Natural killer cell treated with Interleukin-12 subunit alpha and Interleukin-12 subunit beta and Interleukin-15 and Interleukin-18, amount 100 ng/mL, for 72 hours (primary cell): ENCODE measurements around the gene VENTX. TPM values are rescaled to one million over a fixed set of nuclear protein-coding genes. Genes with fewer than 3 reads are reported as not detected.
A peak's percentile ranks its signal among the peaks of the same experiment; 100 is the strongest.
"Not testable (repeated sequence)": the region's sequence is repeated elsewhere in the genome, so short reads cannot be mapped to it uniquely, and the experiment has no call there.

Experiments
- ATAC-seq, 2 donors: fragments of 150-1000 bp; cut with Tn5 transposase in 1 of 2; sonication (Bioruptor Pico), chemical (Tn5 transposase) in 1 of 2; 2 replicates each; pipeline ENCODE4 v1.10.0; 2021
- DNase-seq: peaks from one replicate; pipeline ENCODE4 v3.0.0; 2022; ENCODE audit warnings: low spot score
- H3K27ac Mint-ChIP-seq, 2 donors: 1 replicate in 1 of 2; 2 replicates in 1 of 2; pipeline ENCODE4 v1.8.0; 2022; ENCODE audit warnings: mixed read lengths in 2 of 2, mild to moderate bottlenecking in 1 of 2, moderate library complexity in 1 of 2
- H3K27me3 Mint-ChIP-seq, 2 donors: 1 replicate in 1 of 2; 2 replicates in 1 of 2; pipeline ENCODE4 v1.8.0; 2022; ENCODE audit warnings: mixed read lengths in 2 of 2
- H3K36me3 Mint-ChIP-seq: one replicate; pipeline ENCODE4 v1.8.0; 2022; ENCODE audit warnings: mixed read lengths
- H3K4me1 Mint-ChIP-seq, 2 donors: 1 replicate in 1 of 2; 2 replicates in 1 of 2; pipeline ENCODE4 v1.8.0; 2022; ENCODE audit warnings: low read depth in 2 of 2, mixed read lengths in 2 of 2, mild to moderate bottlenecking in 1 of 2
- H3K4me3 Mint-ChIP-seq: one replicate; pipeline ENCODE4 v1.8.0; 2022; ENCODE audit warnings: mixed read lengths
- H3K9me3 Mint-ChIP-seq: 2 replicates; pipeline ENCODE4 v1.8.0; 2022; ENCODE audit warnings: mixed read lengths
- total RNA-seq, 2 donors: library from RNA; stranded (reverse); gene quantifications; one replicate each; pipeline ENCODE4 v1.2.3, GENCODE V29; 2022

Gene VENTX
- total RNA-seq, 2 donors from 2014 or later = not detected

- Mint-ChIP-seq H3K27me3 (peaks cover 15 to 33% of the 10 kb centered on the region in 2 donors), H3K4me1 (peaks cover 0 to 9% of the 10 kb centered on the region in 2 donors), H3K36me3 (no peaks in the 10 kb centered on the region), H3K27ac (no peak overlapping the region), H3K9me3 (no peaks in the 10 kb centered on the region), H3K4me3 (peak overlapping the region; percentile 8)
- ATAC-seq (no peak), DNase-seq (no peak)
Observed at GRCh38 chr10:133229265-133230043, 8.2 kb upstream of the VENTX start.

DNA sequence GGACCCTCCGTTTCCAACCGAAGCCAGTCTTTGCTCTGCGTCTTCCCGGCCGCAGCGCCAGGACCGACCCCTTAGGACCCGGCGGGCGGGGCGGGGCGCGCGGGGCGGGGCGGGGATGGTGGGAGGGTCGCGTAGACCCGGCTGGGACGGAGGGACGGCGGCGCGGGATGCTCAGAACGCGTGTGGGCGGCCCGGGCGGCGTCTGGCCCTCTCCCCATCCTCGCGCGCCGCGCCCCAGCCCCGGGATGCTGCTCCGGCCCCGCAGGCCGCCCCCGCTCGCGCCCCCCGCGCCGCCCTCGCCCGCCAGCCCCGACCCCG lies 7.7 kb upstream of the VENTX start, which contains the start of gene UTF1:
Gene UTF1 (plus strand): TSS at position 174 of the 318 bp plus-strand sequence. CDS start 72 bp downstream, at position 246.
- Mint-ChIP-seq H3K9me3 (no peaks in the 10 kb centered on the region), H3K4me1 (peaks cover 0 to 9% of the 10 kb centered on the region in 2 donors), H3K36me3 (no peaks in the 10 kb centered on the region), H3K27ac (no peak within 1 kb of the TSS), H3K4me3 (peak within 1 kb of the TSS; percentile 8), H3K27me3 (peaks cover 15 to 33% of the 10 kb centered on the region in 2 donors)
- no peak for ATAC-seq
- DNase-seq = no peak

DNA sequence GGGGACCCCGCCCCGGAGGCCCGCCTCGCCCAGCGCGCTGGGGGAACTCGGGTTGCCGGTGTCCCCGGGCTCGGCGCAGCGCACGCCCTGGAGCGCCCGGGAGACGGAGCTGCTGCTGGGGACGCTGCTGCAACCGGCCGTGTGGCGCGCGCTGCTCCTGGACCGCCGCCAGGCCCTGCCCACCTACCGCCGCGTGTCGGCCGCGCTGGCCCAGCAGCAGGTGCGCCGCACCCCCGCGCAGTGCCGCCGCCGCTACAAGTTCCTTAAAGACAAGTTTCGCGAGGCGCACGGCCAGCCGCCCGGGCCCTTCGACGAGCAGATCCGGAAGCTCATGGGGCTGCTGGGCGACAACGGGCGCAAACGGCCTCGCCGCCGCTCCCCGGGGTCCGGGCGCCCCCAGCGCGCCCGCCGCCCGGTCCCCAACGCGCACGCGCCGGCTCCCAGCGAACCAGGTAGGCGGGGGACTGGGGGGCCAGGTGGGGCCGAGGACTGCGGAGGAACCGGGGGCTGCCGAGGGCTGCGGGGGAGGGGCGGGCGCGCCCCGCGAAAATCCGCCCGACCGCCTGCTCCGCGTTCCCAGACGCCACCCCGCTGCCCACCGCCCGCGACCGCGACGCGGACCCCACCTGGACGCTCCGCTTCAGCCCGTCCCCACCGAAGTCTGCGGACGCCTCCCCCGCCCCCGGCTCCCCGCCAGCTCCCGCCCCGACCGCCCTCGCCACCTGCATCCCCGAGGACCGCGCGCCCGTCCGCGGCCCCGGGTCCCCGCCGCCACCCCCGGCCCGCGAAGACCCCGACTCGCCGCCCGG lies 7.1 kb upstream of the VENTX start:
- Mint-ChIP-seq H3K27ac (no peak overlapping the region), H3K4me1 (peaks cover 0 to 11% of the 10 kb centered on the region in 2 donors), H3K9me3 (no peaks in the 10 kb centered on the region), H3K27me3 (peaks cover 15 to 33% of the 10 kb centered on the region in 2 donors), H3K36me3 (no peaks in the 10 kb centered on the region), H3K4me3 (no peak overlapping the region)
- no peak for DNase-seq
- ATAC-seq = no peak

DNA sequence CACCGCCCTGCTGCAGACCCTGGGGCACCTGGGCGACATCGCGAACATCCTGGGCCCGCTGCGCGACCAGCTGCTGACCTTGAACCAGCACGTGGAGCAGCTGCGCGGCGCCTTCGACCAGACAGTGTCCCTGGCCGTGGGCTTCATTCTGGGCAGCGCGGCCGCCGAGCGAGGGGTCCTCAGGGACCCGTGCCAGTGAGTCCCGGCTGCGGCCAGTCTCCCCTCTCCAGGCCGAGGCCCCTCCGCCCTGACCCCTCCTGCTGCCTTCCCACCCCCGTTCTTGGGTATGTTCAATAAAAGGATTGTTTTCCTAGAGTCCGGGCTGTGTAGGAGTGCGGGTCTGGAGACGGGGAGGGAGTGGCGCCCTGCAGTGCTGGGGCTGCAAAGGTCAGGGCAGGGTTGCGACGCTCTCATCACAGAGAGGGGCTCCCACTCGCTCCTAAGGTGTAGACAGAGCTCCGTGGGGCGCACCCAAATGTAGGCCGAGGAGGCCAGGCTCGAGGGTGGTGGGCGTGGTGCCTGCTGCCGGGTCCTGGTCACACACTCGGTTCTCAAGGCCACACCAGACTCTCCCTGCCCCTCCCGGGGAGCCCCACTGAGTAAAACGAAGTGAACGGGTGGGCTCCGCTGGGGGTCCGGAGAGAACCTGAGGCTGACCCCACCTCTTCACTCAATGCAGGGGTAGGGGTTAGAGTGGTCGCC lies 6.3 kb upstream of the VENTX start:
- Mint-ChIP-seq H3K27me3 (peaks cover 15 to 36% of the 10 kb centered on the region in 2 donors), H3K4me3 (no peak overlapping the region), H3K9me3 (no peaks in the 10 kb centered on the region), H3K27ac (no peak overlapping the region), H3K4me1 (peaks cover 0 to 12% of the 10 kb centered on the region in 2 donors), H3K36me3 (no peaks in the 10 kb centered on the region)
- DNase-seq (no peak), ATAC-seq (no peak)

DNA sequence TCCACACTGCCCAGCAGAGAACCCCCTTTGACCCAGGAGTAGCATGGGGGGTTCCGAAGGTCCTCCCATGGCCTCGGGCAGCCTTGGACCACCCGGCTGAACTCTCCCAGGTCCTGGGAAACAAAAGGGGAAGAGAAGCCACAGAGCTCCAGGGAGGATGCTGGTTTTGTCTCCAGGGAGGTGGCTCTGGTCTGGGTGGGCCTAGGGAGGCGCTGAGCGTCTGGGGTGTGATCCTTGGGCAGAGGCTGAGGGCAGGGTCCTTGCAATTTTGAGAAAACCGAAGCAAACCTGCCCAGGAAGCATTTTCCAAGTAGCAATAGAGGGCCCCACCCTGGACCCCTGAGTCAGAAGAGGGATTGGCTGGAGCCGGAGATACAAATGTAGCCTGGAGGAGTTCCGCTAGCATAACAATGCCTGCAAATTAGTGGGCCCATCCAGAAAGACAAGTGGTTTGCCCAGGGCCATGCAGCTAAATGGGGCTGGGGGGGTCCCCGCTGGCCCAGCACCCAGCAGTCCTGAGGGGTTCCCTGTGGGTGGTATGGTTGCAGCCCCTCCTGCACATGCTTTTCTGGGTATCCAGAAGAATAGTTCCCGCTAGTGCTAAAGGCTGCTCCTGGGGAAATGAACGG lies 5.6 kb upstream of the VENTX start:
- Mint-ChIP-seq H3K36me3 (no peaks in the 10 kb centered on the region), H3K27me3 (peaks cover 15 to 29% of the 10 kb centered on the region in 2 donors), H3K27ac (no peak overlapping the region)

DNA sequence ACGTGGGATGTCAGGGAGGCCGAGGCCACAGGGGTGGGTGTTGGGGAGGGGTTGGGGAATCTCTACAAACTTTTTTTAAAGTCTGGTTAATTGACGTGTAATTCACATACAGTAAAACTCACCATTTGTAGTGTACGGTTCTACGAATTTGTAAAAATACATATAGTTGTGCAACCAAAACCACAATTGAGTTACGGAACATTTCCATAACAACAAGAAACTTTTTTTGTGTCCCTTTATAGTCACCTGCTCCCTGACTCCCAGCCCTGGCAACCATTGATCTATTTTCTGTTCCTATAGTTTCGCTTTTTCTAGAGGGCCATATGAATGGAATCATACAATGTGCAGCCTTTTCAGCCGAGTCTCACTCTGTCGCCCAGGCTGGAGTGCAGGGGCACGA lies 2.9 kb upstream of the VENTX start:
- H3K4me1 Mint-ChIP-seq, H3K27ac Mint-ChIP-seq, H3K36me3 Mint-ChIP-seq, DNase-seq, H3K9me3 Mint-ChIP-seq: not testable (repeated sequence)
- Mint-ChIP-seq H3K4me3 (peak overlapping the region; percentile 41), H3K27me3 (peaks cover 8 to 24% of the 10 kb centered on the region in 2 donors)
- peak in 1 of 2 donors; percentile 4 for ATAC-seq

More for the DNA sequence above, 5.6 kb upstream of the VENTX start:
- Mint-ChIP-seq H3K4me1 (peaks cover 0 to 12% of the 10 kb centered on the region in 2 donors), H3K9me3 (no peaks in the 10 kb centered on the region), H3K4me3 (no peak overlapping the region)
- no peak for ATAC-seq
- DNase-seq = no peak

- no peak for DNase-seq
- H3K36me3 Mint-ChIP-seq = no peaks in the 10 kb centered on the region
- ATAC-seq = peak; percentile 60 to 74
- H3K4me3 Mint-ChIP-seq = peak overlapping the region; percentile 61
- H3K9me3 Mint-ChIP-seq = no peaks in the 10 kb centered on the region
- H3K4me1 Mint-ChIP-seq = peaks cover 0 to 5% of the 10 kb centered on the region in 2 donors
- H3K27ac Mint-ChIP-seq = no peak overlapping the region
- peaks cover 8 to 24% of the 10 kb centered on the region in 2 donors for H3K27me3 Mint-ChIP-seq
Observed at GRCh38 chr10:133235265-133235855, 2.3 kb upstream of the VENTX start.

DNA sequence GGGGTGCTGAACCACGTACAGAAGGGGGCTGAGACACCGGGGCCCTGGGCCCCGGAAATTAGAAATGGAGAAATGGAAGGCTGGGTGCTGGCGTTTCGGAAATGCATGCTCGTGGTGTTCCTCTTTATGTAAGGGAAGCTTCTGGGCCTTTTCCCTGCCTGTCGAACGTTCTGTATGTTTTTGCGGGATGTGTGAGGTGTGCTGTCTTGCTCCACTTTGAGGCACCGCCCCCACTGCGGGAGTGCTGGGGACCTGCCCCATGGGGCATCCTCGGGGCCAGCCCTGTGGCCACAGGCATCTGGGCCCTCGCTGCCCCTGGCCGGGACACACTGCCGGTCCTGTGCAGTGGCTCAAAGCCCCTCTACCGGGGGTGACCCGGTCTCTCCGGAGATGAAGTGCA lies 1.7 kb upstream of the VENTX start:
- peaks cover 14 to 28% of the 10 kb centered on the region in 2 donors for H3K27me3 Mint-ChIP-seq
- peaks cover 5 to 9% of the 10 kb centered on the region in 2 donors for H3K4me1 Mint-ChIP-seq
- H3K27ac Mint-ChIP-seq = no peak overlapping the region
- H3K36me3 Mint-ChIP-seq = no peaks in the 10 kb centered on the region
- ATAC-seq (no peak), DNase-seq (no peak)
- peak overlapping the region; percentile 61 for H3K4me3 Mint-ChIP-seq
- H3K9me3 Mint-ChIP-seq = no peaks in the 10 kb centered on the region

GRCh38 chr10:133236401-133237240 lies 1.0 kb upstream of the VENTX start:
- Mint-ChIP-seq H3K4me1 (peaks cover 7 to 10% of the 10 kb centered on the region in 2 donors), H3K27me3 (peaks cover 16 to 26% of the 10 kb centered on the region in 2 donors), H3K9me3 (no peaks in the 10 kb centered on the region), H3K4me3 (no peak overlapping the region), H3K36me3 (no peaks in the 10 kb centered on the region), H3K27ac (no peak overlapping the region)
- ATAC-seq (peak in 1 of 2 donors; percentile 24), DNase-seq (no peak)

DNA sequence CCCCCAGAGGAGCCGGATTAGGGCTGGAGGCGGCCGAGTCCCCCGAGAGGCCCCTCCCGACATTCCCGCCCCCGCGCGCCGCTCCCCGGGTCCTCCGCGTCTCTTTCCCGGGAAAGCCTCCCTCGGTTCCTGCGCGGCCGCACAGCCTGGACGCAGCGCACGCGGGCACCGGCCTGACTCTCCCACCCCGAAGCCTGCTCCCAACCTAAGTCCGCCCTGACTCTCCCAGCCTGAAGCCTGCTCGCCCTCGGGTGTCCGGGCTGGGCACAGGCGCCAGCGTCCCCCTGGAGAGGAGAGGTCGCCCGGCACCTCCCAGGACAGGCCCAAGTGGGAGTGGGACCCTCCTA lies 441 bp upstream of the VENTX start:
- Mint-ChIP-seq H3K4me1 (peaks cover 7 to 10% of the 10 kb centered on the region in 2 donors), H3K27me3 (peaks cover 16 to 22% of the 10 kb centered on the region in 2 donors), H3K9me3 (no peaks in the 10 kb centered on the region), H3K4me3 (no peak overlapping the region), H3K36me3 (no peaks in the 10 kb centered on the region), H3K27ac (no peak overlapping the region)
- ATAC-seq (no peak), DNase-seq (no peak)

- H3K27me3 Mint-ChIP-seq = peaks cover 24 to 25% of the 10 kb centered on the region in 2 donors
- no peaks in the 10 kb centered on the region for H3K9me3 Mint-ChIP-seq
- no peak for ATAC-seq
- no peak for DNase-seq
- H3K27ac Mint-ChIP-seq = no peak overlapping the region
- no peaks in the 10 kb centered on the region for H3K36me3 Mint-ChIP-seq
- H3K4me3 Mint-ChIP-seq = no peak overlapping the region
- H3K4me1 Mint-ChIP-seq = peaks cover 12 to 16% of the 10 kb centered on the region in 2 donors
Observed at GRCh38 chr10:133238466-133238804, 780 bp downstream of the VENTX start.

DNA sequence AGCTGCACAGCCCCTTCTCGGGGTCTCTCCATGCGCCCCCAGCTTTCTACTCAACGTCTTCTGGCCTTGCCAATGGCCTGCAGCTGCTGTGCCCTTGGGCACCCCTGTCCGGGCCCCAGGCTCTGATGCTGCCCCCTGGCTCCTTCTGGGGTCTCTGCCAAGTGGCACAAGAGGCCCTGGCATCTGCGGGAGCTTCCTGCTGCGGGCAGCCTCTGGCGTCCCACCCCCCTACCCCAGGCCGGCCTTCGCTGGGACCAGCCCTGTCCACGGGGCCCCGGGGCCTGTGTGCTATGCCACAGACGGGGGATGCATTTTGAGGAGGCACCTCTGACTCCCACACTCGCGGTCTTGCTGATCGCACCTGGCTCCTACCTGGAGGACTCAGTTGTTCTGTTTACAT lies 2.3 kb downstream of the VENTX start:
- H3K4me1 Mint-ChIP-seq = peaks cover 12 to 16% of the 10 kb centered on the region in 2 donors
- ATAC-seq (no peak), DNase-seq (no peak)
- H3K4me3 Mint-ChIP-seq = no peak overlapping the region
- H3K27me3 Mint-ChIP-seq = peaks cover 19 to 24% of the 10 kb centered on the region in 2 donors
- H3K9me3 Mint-ChIP-seq = no peaks in the 10 kb centered on the region
- H3K27ac Mint-ChIP-seq = no peak overlapping the region
- no peaks in the 10 kb centered on the region for H3K36me3 Mint-ChIP-seq
